SJSA1 (cell line): Measurements from ENCODE around the gene PTPRT. TPM values are rescaled to one million over a fixed set of nuclear protein-coding genes. Genes with fewer than 3 reads are reported as not detected.

Source experiments
- DNase-seq, 2 experiments: peaks; one replicate each; pipeline ENCODE4 v3.0.0-alpha.2; 2015 to 2020; ENCODE audit warnings: low spot score in 2 of 2, low read depth in 1 of 2
- H3K27ac ChIP-seq: fragments of 250-450 bp; sonication (Bioruptor Pico); 2 replicates; pipeline ENCODE4 v1.5.1; 2020; ENCODE audit warnings: mild to moderate bottlenecking, moderate library complexity
- H3K27me3 ChIP-seq: fragments of 250-450 bp; sonication (Bioruptor Pico); replicated peaks from 2 replicates; pipeline ENCODE4 v1.5.1; 2020; ENCODE audit warnings: mild to moderate bottlenecking, moderate library complexity
- H3K36me3 ChIP-seq: fragments of 250-450 bp; sonication (Bioruptor Pico); 2 replicates; pipeline ENCODE4 v1.5.1; 2020; ENCODE audit warnings: mild to moderate bottlenecking
- H3K4me1 ChIP-seq: fragments of 250-450 bp; sonication (Bioruptor Pico); replicated peaks from 2 replicates; pipeline ENCODE4 v1.6.1; 2021; ENCODE audit warnings: mild to moderate bottlenecking
- H3K4me3 ChIP-seq: fragments of 250-450 bp; sonication (Bioruptor Pico); 2 replicates; pipeline ENCODE4 v1.5.1; 2020; ENCODE audit warnings: mild to moderate bottlenecking
- H3K9me3 ChIP-seq: fragments of 250-450 bp; sonication (Bioruptor Pico); replicated peaks from 2 replicates; pipeline ENCODE4 v1.5.1; 2020; ENCODE audit warnings: mild to moderate bottlenecking
- total RNA-seq: library from RNA; depleted of rRNA; stranded (reverse); fragments of >200 nt; shearing (Covaris generic); gene quantifications from 2 replicates; pipeline ENCODE4 v1.2.3, GENCODE V29; 2014

Gene PTPRT
- total RNA-seq, 1 experiment from 2014 or later, result not detected

- no peak overlapping the region for H3K4me3 ChIP-seq
- no peak overlapping the region for H3K27ac ChIP-seq
- no peaks in the 10 kb centered on the region for H3K4me1 ChIP-seq
- H3K36me3 ChIP-seq, result no peaks in the 10 kb centered on the region
- H3K27me3 ChIP-seq, result no peaks in the 10 kb centered on the region
- H3K9me3 ChIP-seq, result no peaks in the 10 kb centered on the region; the same call in 1 of the 2 replicates
- no peak for DNase-seq
Observed at GRCh38 chr20:42319252-42320013, 870.3 kb downstream of the PTPRT start.

DNA sequence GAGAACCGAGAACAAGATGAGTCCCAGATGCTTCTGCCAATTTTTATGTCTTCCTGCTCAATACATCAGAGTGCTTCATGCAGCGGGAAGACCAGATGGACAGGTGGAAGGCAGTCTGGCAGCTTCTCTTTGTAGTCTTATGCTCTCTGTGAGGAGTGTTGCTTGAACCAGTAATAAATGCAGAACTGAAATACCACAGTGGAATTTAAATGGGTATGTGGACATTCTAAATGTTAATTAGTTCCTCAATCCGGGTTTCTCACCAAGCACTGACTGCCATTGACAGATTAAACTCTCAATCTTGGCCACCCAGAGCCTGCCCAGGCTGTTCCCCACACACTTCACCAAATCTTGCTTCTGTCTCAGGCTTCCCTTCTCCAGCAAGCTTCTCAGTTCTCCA, 876.0 kb downstream of the PTPRT start:
- Histone ChIP-seq H3K9me3 (no peaks in the 10 kb centered on the region), H3K36me3 (no peaks in the 10 kb centered on the region), H3K27ac (no peak overlapping the region), H3K4me3 (no peak overlapping the region), H3K27me3 (no peaks in the 10 kb centered on the region), H3K4me1 (no peaks in the 10 kb centered on the region)
- no peak for DNase-seq

GRCh38 chr20:42309050-42309449, 880.7 kb downstream of the PTPRT start:
- DNase-seq, result no peak
- no peak overlapping the region for H3K27ac ChIP-seq
- no peaks in the 10 kb centered on the region for H3K36me3 ChIP-seq
- no peak overlapping the region for H3K4me3 ChIP-seq
- H3K9me3 ChIP-seq, result no peaks in the 10 kb centered on the region
- no peaks in the 10 kb centered on the region for H3K27me3 ChIP-seq
- no peaks in the 10 kb centered on the region for H3K4me1 ChIP-seq

- H3K36me3 ChIP-seq, result no peaks in the 10 kb centered on the region
- no peak overlapping the region for H3K27ac ChIP-seq
- H3K27me3 ChIP-seq, result no peaks in the 10 kb centered on the region
- H3K4me1 ChIP-seq, result no peaks in the 10 kb centered on the region
- no peak for DNase-seq
- H3K9me3 ChIP-seq, result no peaks in the 10 kb centered on the region
- H3K4me3 ChIP-seq, result no peak overlapping the region
Observed at GRCh38 chr20:42308171-42308570, 881.5 kb downstream of the PTPRT start.

DNA sequence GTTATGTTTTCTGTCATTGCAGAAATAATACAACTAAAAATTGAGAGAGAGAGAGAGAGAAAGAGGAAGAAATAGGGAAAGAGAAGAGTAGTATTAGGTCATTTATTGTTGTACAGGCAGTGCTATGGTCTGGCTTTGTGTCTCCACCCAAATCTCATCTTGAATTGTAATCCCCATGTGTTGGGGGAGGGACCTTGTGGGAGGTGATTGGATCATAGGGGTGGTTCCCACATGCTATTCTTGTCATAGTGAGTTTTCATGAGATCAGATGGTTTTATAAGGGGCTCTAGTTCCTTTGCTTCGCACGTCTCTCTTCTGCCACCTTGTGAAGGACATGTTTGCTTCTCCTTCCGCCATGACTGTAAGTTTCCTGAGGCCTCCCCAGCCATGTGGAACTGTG, 894.1 kb downstream of the PTPRT start:
- Histone ChIP-seq H3K27ac (no peak overlapping the region), H3K4me1 (no peaks in the 10 kb centered on the region), H3K4me3 (no peak overlapping the region), H3K36me3 (no peaks in the 10 kb centered on the region), H3K9me3 (no peaks in the 10 kb centered on the region), H3K27me3 (no peaks in the 10 kb centered on the region)
- no peak for DNase-seq

DNA sequence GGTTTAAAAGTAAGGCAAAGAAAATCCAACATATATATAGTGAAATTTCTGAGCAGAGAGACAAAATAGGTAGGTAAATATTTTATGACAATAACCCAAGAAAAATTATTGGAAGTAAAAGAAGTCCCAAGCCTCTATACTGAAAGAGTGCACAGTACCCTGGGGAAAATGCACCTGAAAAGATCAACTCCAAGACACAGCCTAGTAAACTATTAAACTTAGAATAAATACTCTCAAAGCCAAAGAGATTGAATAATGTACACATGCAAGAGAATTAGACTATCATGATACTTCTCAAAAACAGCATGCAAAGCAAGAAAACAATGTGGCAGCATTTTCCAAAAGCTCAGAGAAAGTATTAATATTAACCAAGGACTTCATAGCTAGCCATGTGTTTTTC, 894.7 kb downstream of the PTPRT start:
- no peaks in the 10 kb centered on the region for H3K4me1 ChIP-seq
- H3K27me3 ChIP-seq, result no peaks in the 10 kb centered on the region
- no peak overlapping the region for H3K4me3 ChIP-seq
- H3K9me3 ChIP-seq, result no peaks in the 10 kb centered on the region
- DNase-seq, result no peak
- no peak overlapping the region for H3K27ac ChIP-seq
- H3K36me3 ChIP-seq, result no peaks in the 10 kb centered on the region

GRCh38 chr20:42281801-42282200, 907.9 kb downstream of the PTPRT start:
- H3K27me3 ChIP-seq, result no peaks in the 10 kb centered on the region; the same call in 1 of the 2 replicates
- no peaks in the 10 kb centered on the region for H3K4me1 ChIP-seq
- no peak overlapping the region for H3K4me3 ChIP-seq
- no peak for DNase-seq
- 0 out of 2 replicates have a peak, but pooled peaks cover 2% of the 10 kb centered on the region for H3K9me3 ChIP-seq
- H3K36me3 ChIP-seq, result no peaks in the 10 kb centered on the region
- H3K27ac ChIP-seq, result no peak overlapping the region

- Histone ChIP-seq H3K9me3 (no peaks in the 10 kb centered on the region; the same call in 1 of the 2 replicates), H3K36me3 (no peaks in the 10 kb centered on the region), H3K27me3 (no peaks in the 10 kb centered on the region), H3K27ac (no peak overlapping the region), H3K4me1 (no peaks in the 10 kb centered on the region), H3K4me3 (no peak overlapping the region)
- no peak for DNase-seq
Observed at GRCh38 chr20:42276718-42277602, 912.7 kb downstream of the PTPRT start.

DNA sequence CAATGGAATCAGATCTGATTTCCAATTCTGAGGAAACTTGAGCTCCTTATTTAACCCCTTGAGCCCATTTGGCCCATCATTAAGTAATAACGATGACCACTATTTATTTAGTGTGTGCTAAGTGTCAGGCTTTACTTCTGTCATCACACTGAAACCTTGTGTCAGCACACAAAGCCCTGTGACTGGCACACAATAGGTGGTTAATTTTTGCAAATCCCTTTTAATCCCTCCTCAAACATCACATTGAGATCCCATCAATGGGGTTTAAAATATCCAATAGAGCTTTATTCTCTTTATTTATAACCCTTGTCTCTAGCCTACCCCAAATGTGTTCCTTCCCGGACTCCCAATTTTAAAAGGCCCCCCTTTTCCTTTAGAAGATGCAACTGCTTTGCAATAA, 914.7 kb downstream of the PTPRT start:
- no peaks in the 10 kb centered on the region; the same call in 1 of the 2 replicates for H3K9me3 ChIP-seq
- H3K27me3 ChIP-seq, result no peaks in the 10 kb centered on the region
- DNase-seq, result no peak
- no peak overlapping the region for H3K4me3 ChIP-seq
- H3K27ac ChIP-seq, result no peak overlapping the region
- no peaks in the 10 kb centered on the region for H3K36me3 ChIP-seq
- H3K4me1 ChIP-seq, result no peaks in the 10 kb centered on the region

- no peak overlapping the region for H3K27ac ChIP-seq
- no peaks in the 10 kb centered on the region for H3K27me3 ChIP-seq
- H3K9me3 ChIP-seq, result no peaks in the 10 kb centered on the region; the same call in 1 of the 2 replicates
- no peak overlapping the region for H3K4me3 ChIP-seq
- H3K4me1 ChIP-seq, result no peaks in the 10 kb centered on the region
- H3K36me3 ChIP-seq, result no peaks in the 10 kb centered on the region
- DNase-seq, result no peak
Observed at GRCh38 chr20:42272516-42272915, 917.2 kb downstream of the PTPRT start.

- H3K9me3 ChIP-seq, result no peaks in the 10 kb centered on the region; the same call in 1 of the 2 replicates
- H3K27me3 ChIP-seq, result no peaks in the 10 kb centered on the region
- H3K27ac ChIP-seq, result no peak overlapping the region
- DNase-seq, result no peak
- H3K4me3 ChIP-seq, result no peak overlapping the region
- H3K36me3 ChIP-seq, result no peaks in the 10 kb centered on the region
- no peaks in the 10 kb centered on the region for H3K4me1 ChIP-seq
Observed at GRCh38 chr20:42270539-42270938, 919.2 kb downstream of the PTPRT start.

DNA sequence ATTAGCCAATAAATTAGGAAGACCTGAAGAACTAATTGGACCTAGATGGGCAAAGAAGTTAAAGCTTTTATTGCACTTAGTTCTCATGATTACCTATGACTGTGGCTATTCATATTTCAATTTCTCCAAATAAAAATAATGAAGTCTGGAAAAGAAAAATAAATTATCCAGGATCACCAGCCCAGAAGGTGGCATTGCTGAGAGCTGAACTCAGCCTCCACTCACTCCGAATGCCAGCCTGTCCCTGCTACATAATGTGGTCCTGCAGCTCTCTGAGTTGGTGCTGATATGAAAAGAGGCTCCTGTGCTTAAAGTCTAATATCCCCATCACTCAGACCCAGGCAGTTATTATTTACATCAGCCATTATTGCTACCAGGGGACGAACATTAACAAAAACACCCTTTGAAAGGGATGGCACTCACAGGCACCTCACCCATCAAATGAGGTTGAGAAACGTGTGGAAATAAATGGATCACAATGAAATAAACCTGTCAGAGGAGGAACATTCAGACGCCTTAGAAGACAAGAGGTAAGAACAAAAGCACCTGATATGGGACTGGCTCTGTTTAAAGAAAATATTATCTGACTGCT, 921.8 kb downstream of the PTPRT start:
- Histone ChIP-seq H3K4me1 (no peaks in the 10 kb centered on the region), H3K36me3 (no peaks in the 10 kb centered on the region), H3K27ac (no peak overlapping the region), H3K27me3 (no peaks in the 10 kb centered on the region), H3K9me3 (no peaks in the 10 kb centered on the region; the same call in 1 of the 2 replicates), H3K4me3 (no peak overlapping the region)
- no peak for DNase-seq

DNA sequence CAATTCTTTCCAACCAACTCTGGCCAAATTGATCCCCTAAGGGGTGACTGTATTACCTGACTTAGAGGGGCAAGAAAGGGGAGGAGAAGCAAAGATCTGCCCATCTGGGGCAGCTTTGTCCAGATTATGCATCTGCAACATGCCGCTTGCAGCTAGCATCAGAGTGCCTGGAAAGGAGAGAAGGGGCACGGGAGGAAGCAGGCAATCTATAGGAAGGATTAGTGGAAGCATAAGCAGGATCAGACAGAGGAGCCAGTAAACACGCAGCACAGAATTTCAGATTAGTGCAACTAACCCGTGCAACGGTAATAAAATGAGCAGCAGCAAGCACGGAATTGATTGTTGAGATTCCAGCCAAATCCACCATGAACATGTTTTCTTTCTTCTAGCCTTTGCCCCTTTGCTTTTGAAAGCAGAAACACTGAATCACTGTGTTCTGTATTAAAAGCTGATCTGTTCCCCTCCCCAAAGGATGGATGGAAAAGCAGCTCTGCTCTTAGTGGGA, 927.9 kb downstream of the PTPRT start:
- no peak overlapping the region for H3K4me3 ChIP-seq
- H3K4me1 ChIP-seq, result no peaks in the 10 kb centered on the region
- no peak for DNase-seq
- H3K36me3 ChIP-seq, result no peaks in the 10 kb centered on the region
- H3K27ac ChIP-seq, result no peak overlapping the region
- H3K27me3 ChIP-seq, result no peaks in the 10 kb centered on the region
- H3K9me3 ChIP-seq, result no peaks in the 10 kb centered on the region

GRCh38 chr20:42260184-42260583, 929.5 kb downstream of the PTPRT start:
- DNase-seq, result no peak
- Histone ChIP-seq H3K4me3 (no peak overlapping the region), H3K36me3 (no peaks in the 10 kb centered on the region), H3K27me3 (no peaks in the 10 kb centered on the region), H3K9me3 (no peaks in the 10 kb centered on the region), H3K27ac (no peak overlapping the region), H3K4me1 (no peaks in the 10 kb centered on the region)
